GM18907 (cell line): ENCODE data around the gene PBX4.

Experiments used
- ATAC-seq: cut with Tn5 transposase; IDR thresholded peaks from one replicate; pipeline ENCODE4 v1.9.1; 2021; ENCODE audit warnings: mild to moderate bottlenecking, moderate library complexity; ENCODE audit not compliant: unreplicated experiment

Gene PBX4

DNA sequence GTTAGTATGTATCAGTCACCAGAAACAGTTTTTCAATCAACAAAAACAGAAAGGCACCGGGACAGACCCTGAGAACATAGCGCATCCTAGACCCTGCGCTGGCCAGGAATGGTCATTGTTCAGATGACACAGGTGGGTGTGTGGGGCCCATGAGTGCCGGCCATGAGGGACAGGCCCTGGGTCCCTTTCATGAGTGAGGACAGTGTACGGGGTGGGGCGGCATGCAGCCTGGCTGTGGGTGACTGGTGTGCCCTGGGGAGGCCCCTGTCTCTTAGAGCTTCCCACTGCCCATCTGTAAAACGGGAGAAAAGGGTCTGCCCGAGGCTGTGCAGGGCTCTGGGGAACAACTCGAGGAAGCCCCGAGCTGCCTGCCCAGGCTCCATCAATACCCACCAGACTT lies 25.8 kb downstream of the PBX4 start:
- no peak for ATAC-seq

DNA sequence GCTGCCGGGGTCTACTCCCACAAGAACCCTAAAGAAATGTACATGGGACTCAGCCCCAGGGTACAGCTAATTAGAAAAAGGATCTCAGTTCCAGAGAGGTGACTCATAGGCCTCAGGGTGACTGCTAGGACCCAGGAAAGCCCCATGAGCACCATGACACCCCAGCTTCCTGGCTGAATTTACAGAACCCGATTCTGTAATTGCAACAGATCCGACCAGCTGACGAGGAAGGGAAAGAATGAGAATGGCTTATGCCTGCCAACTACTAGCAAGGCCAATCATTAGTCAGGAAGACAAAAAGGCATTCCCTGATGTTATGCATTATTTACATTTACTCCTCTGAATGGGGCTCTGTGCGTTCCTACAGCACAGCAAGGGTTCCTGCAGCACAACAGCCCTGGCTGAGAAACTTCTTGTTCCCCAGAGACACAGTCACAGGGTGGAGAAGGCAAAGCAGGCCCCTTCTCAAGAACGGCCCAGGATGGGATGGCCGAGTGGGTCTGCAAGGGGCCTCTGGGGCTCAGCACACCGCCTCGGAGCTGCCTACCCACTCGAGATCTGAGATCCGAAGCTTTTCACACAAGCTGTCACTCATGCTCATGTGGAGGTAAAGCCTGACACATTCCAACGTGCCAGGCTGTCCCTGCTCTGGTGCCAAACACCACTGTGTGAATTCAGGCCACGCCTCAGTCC lies 27.2 kb downstream of the PBX4 start:
- ATAC-seq = peak; percentile 55

GRCh38 chr19:19588546-19588945 lies 29.9 kb downstream of the PBX4 start:
- no peak for ATAC-seq

GRCh38 chr19:19587771-19588170 lies 30.7 kb downstream of the PBX4 start:
- ATAC-seq = no peak

DNA sequence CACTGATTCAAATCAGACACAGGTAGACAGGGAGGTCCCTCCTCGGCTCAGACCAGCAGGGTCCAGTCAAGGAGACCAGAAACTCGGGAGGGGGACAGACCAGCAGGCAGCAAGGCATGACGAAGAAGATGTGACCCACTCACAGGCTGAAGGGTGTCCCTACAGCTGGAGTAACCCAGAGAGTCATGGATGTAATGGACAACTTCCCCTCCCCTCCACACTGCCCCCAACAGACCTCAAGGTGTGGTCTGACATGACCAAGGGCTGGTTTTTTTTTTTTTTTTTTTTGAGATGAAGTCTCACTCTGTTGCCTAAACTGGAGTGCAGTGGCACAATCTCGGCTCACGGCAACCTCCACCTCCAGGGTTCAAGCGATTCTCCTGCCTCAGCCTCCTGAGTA lies 34.1 kb downstream of the PBX4 start:
- ATAC-seq = no peak

- ATAC-seq = no peak
Observed at GRCh38 chr19:19582471-19582870, 36.0 kb downstream of the PBX4 start.

- no peak for ATAC-seq
Observed at GRCh38 chr19:19581391-19581790, 37.1 kb downstream of the PBX4 start.

- no peak for ATAC-seq
Observed at GRCh38 chr19:19580418-19580817, 38.1 kb downstream of the PBX4 start.

DNA sequence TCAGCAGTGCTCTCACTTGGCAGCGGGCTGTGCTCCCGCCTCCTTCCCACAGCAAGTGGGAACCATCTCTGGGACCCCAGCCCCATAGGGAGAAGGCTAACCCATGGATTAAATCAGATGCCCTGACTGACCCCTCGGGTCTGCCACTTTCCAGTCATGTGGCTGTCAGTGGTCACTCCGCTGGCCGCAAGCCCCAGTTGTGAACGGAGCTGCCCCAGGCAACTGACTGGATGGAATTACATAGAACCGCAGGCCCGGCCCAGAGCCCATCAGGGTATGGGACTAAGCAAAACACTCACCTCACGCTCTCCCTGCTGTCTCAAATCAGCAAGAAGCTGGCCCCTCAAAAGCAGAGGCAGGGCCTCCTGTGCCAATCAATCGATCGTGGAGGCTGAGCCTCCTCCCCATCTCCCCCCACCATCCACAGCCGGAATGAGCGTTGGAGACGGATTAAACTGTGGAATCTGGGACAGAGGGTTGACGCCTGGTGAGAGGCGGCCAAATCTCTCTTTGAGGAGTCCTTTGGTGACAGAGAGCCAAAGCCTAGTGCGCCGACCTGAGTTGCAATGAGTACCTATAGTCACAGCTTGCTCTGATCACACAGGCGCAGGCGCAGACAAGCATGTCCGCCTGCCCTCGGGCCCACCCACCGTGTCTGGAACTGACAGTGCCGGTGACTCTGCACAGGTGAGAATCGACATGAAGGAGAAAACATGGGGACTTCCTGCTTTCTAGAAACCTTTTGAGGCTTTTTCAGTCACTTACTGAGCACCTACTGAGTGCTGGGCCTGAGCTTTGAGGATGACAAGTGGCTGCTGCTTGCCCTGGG lies 38.7 kb downstream of the PBX4 start:
- no peak for ATAC-seq

- no peak for ATAC-seq
Observed at GRCh38 chr19:19578252-19578651, 40.2 kb downstream of the PBX4 start.

GRCh38 chr19:19575411-19575810 lies 43.1 kb downstream of the PBX4 start:
- ATAC-seq = no peak

- ATAC-seq = no peak
Observed at GRCh38 chr19:19571071-19571786, 47.3 kb downstream of the PBX4 start.

DNA sequence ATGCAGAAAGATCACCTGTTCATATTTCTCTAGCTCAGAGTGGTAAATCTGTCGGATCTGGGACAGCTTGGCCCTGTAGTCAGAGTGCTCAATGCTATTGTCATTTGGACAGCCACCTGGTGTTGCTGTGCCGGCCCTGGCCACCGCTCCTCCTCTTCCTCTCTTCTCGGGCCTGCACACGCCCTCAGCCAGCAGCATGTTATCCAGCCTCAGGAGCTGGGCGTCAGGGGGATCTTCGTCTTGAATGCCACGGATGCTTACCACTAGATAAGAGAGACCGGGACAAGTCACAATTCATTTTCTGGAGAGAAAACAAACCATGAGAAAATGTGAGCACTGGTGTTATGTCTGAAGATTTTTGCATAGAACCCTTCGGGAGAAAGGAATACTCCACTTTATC lies 47.9 kb downstream of the PBX4 start:
- ATAC-seq = no peak

- ATAC-seq = no peak
Observed at GRCh38 chr19:19568802-19569756, 49.4 kb downstream of the PBX4 start.

GRCh38 chr19:19567391-19567790 lies 51.1 kb downstream of the PBX4 start:
- ATAC-seq = no peak

GRCh38 chr19:19566306-19566705 lies 52.2 kb downstream of the PBX4 start:
- ATAC-seq = no peak

DNA sequence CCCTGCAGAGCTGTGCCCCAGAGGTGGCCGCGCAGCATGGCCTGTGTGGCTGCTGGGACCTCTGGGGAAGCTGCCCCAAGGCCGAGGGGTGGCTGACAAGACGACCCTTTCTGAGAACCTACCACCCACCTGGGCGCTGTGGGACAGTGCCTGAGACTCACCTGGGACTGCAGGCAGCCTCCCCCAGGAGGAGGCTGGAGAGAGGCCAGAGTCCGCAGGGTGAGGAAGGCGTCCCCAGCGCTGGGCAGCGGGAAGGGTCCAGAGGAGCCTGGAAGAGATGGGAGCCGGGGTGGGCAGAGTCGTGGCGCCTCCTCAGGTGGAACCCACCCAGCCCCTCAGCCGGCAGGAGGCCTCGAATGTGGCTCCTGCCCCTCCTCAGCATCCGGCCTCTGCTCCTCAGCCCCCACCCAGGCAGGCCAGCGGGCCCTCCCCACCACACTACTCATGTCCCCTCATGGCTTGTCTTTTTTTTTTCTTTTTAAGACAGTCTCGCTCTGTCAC lies 55.1 kb downstream of the PBX4 start:
- no peak for ATAC-seq

- ATAC-seq = no peak
Observed at GRCh38 chr19:19562665-19563347, 55.7 kb downstream of the PBX4 start.

GRCh38 chr19:19561946-19562664 lies 56.4 kb downstream of the PBX4 start:
- ATAC-seq = no peak
